ENCODE data around the gene ZFP36. TPM values are rescaled to one million over a fixed set of nuclear protein-coding genes. Genes with fewer than 3 reads are reported as not detected.

ZFP36 gene
- polyA plus RNA-seq, 2 of the 4 experiments (the other 2 are of a cell fraction), result 22.1 to 29.1 TPM

GRCh38 chr19:39407410-39407659, 688 bp downstream of the ZFP36 start:
- ATAC-seq, result no peak
- POLR2A ChIA-PET, result interaction anchor here (1.0 to 9.4 kb wide), 6 partner anchors 10 to 65 kb away, joined by 3 to 140 read pairs (median 18); partner anchors contain the start of genes MED29, PAF1, RPS16 and SAMD4B

GRCh38 chr19:39407660-39408391, 1.2 kb downstream of the ZFP36 start:
- Histone ChIP-seq H3K27ac (peak overlapping the region; percentile 94 to 99), H3K9me3 (no peaks in the 10 kb centered on the region), H3K4me3 (peak overlapping the region; percentile 76), H3K4me1 (peaks cover 60% of the 10 kb centered on the region), H3K4me2 (peak overlapping the region; percentile 95)
- no peak for FAIRE-seq
- DNase-seq (ENCODE audit: low read depth in 1 of 2, low spot score in 1 of 2), result peak in 1 of 2 experiments; percentile 60
- CTCF ChIA-PET, result interaction anchor here (0.6 to 21.4 kb wide), 13 partner anchors 10 to 447 kb away, joined by 3 to 457 read pairs (median 4); partner anchors contain the start of genes EID2B, MED29, PAF1 and RPS16
- POLR2A ChIA-PET, result interaction anchor here (0.6 to 9.4 kb wide), 6 partner anchors 10 to 278 kb away, joined by 3 to 140 read pairs (median 22); partner anchors contain the start of genes MED29, PAF1 and RPS16
- WGBS (ENCODE audit: missing lambda C conversion rate), result 6% methylated on average over 38 of the region's 40 CpGs
- ATAC-seq, result no peak
- TF ChIP-seq KDM1A (IDR thresholded peaks at IDR 0.05; ENCODE audit: low read depth) (no peak), SMC3 (IDR thresholded peaks at IDR 0.05) (no peak), PBX3 (IDR thresholded peaks at IDR 0.05) (no peak), GATA3 (IDR thresholded peaks at IDR 0.05; ENCODE audit: borderline replicate concordance) (peak; percentile 10; the same call in 1 of the 2 replicates), NR3C1 (IDR thresholded peaks at IDR 0.05) (no peak), NFE2L2 (conservative IDR thresholded peaks at IDR 0.05; ENCODE audit: low read length) (no peak), RCOR1 (IDR thresholded peaks at IDR 0.05; ENCODE audit: low read depth, low read length) (no peak), PHF8 (IDR thresholded peaks at IDR 0.05; ENCODE audit: borderline replicate concordance, low read depth) (no peak), FOXS1 (CRISPR knock-in tag; IDR thresholded peaks at IDR 0.05) (no peak), CHD4 (IDR thresholded peaks at IDR 0.05; ENCODE audit: borderline replicate concordance) (no peak), FOSL2 (IDR thresholded peaks at IDR 0.05) (no peak), FOSL2 (CRISPR knock-in tag; IDR thresholded peaks at IDR 0.05) (0 out of 2 replicates have a peak, but pooled peaks have one; percentile 2), MAZ (IDR thresholded peaks at IDR 0.05; ENCODE audit: borderline replicate concordance, low read depth, low read length) (no peak), REST (IDR thresholded peaks at IDR 0.05) (no peak), JUN (IDR thresholded peaks at IDR 0.05) (peak in 1 of 2 experiments; percentile 46; a peak in 3 of 5 replicates), TP53 (CRISPR knock-in tag; IDR thresholded peaks at IDR 0.05) (no peak; the same call in 1 of the 2 replicates), USF2 (IDR thresholded peaks at IDR 0.05) (no peak), NPAS2 (CRISPR knock-in tag; IDR thresholded peaks at IDR 0.05; ENCODE audit: borderline replicate concordance) (no peak), MAX (IDR thresholded peaks at IDR 0.05) (peak; percentile 54), HDAC2 (IDR thresholded peaks at IDR 0.05) (no peak), HOXB5 (CRISPR knock-in tag; IDR thresholded peaks at IDR 0.05) (no peak), ZSCAN20 (CRISPR knock-in tag; IDR thresholded peaks at IDR 0.05) (no peak), CTCF (IDR thresholded peaks at IDR 0.05) (no peak)

More at GRCh38 chr19:39407410-39407659, 688 bp downstream of the ZFP36 start:
- Histone ChIP-seq H3K9me3 (no peaks in the 10 kb centered on the region), H3K4me1 (peaks cover 65% of the 10 kb centered on the region), H3K4me3 (peak overlapping the region; percentile 76), H3K4me2 (peak overlapping the region; percentile 95), H3K27ac (peak overlapping the region; percentile 94 to 99)
- FAIRE-seq, result no peak
- no peak for DNase-seq (ENCODE audit: low read depth in 1 of 2, low spot score in 1 of 2)
- TF ChIP-seq EHF (CRISPR knock-in tag; IDR thresholded peaks at IDR 0.05), result 0 out of 2 replicates have a peak, but pooled peaks have one; percentile 41
- TF ChIP-seq RFX5 (IDR thresholded peaks at IDR 0.05), result no peak
- no peak for TF ChIP-seq RARB (CRISPR knock-in tag; IDR thresholded peaks at IDR 0.05)
- no peak for TF ChIP-seq HOXB5 (CRISPR knock-in tag; IDR thresholded peaks at IDR 0.05)
- TF ChIP-seq NFE2L2 (conservative IDR thresholded peaks at IDR 0.05; ENCODE audit: low read length), result no peak
- 0 out of 4 replicates have a peak, but pooled peaks of 1 of the 2 experiments have one; percentile 19 for TF ChIP-seq CEBPB (IDR thresholded peaks at IDR 0.05)
- TF ChIP-seq RCOR1 (IDR thresholded peaks at IDR 0.05; ENCODE audit: low read depth, low read length), result no peak
- TF ChIP-seq MYC (IDR thresholded peaks at IDR 0.05; ENCODE audit: borderline replicate concordance, low read length), result no peak
- TF ChIP-seq PBX3 (IDR thresholded peaks at IDR 0.05), result no peak
- 1% methylated on average over 14 of the region's 14 CpGs for WGBS (ENCODE audit: missing lambda C conversion rate)
- CTCF ChIA-PET, result interaction anchor here (1.4 to 21.4 kb wide), 6 partner anchors 9 to 296 kb away, joined by 4 to 457 read pairs (median 8); partner anchors contain the start of genes EID2B, MED29, PAF1 and RPS16
